HEK293 (cell line): ENCODE results near the gene SOX5.
"Not testable (repeated sequence)": the region's sequence is repeated elsewhere in the genome, so short reads cannot be mapped to it uniquely, and the experiment has no call there.

ENCODE experiments used
- CTCF ChIA-PET: fragments of 350-600 bp; formaldehyde crosslinking; extraction: SDS; loops from one replicate; lab custom pipeline; 2021; ENCODE audit warnings: antibody characterized with exemption; lab: Yijun Ruan, JAX
- POLR2A ChIA-PET: fragments of 300-600 bp; formaldehyde crosslinking; extraction: SDS; loops from one replicate; lab custom pipeline; 2020; ENCODE audit warnings: antibody characterized with exemption, inconsistent platforms; lab: Yijun Ruan, JAX
- H3K27ac ChIP-seq: fragments of 200-500 bp; sonication (Bioruptor generic); 2 replicates; pipeline ENCODE4 v1.5.1; 2014; ENCODE audit warnings: low read depth, low read length, control low read depth, inconsistent platforms; ENCODE audit errors: extremely low read depth
- H3K36me3 ChIP-seq, 2 experiments: fragments of 200-500 bp in 1 of 2; sonication (Bioruptor generic) in 1 of 2; 1 replicate in 1 of 2; 2 replicates in 1 of 2; pipeline ENCODE4 v1.5.1; 2014 to 2017; ENCODE audit warnings: inconsistent platforms in 2 of 2, low read length in 2 of 2; ENCODE audit not compliant: control insufficient read depth in 2 of 2, insufficient read depth in 1 of 2
- H3K4me1 ChIP-seq: fragments of 200-500 bp; sonication (Bioruptor generic); 2 replicates; pipeline ENCODE4 v1.5.1; 2014; ENCODE audit warnings: mild to moderate bottlenecking, low read length, inconsistent platforms; ENCODE audit not compliant: control insufficient read depth, insufficient read depth
- H3K4me3 ChIP-seq: 2 replicates; pipeline ENCODE4 v1.5.1; 2011; ENCODE audit warnings: low read depth, mild to moderate bottlenecking, control low read depth, low read length, moderate library complexity
- H3K9me3 ChIP-seq: fragments of 200-500 bp; sonication (Bioruptor generic); 2 replicates; pipeline ENCODE4 v1.5.1; 2014; ENCODE audit warnings: low read depth, low read length, inconsistent platforms; ENCODE audit not compliant: control insufficient read depth, insufficient read depth
- ATF2 ChIP-seq: fragments of 450-650 bp; formaldehyde crosslinking; IDR thresholded peaks from 2 replicates; pipeline ENCODE4 v1.5.1; 2016; ENCODE audit warnings: missing biosample characterization, missing genetic modification characterization, low read depth
- GFI1B ChIP-seq: fragments of 450-650 bp; formaldehyde crosslinking; IDR thresholded peaks from 2 replicates; pipeline ENCODE4 v1.5.1; 2016; ENCODE audit warnings: missing biosample characterization, missing genetic modification characterization
- KLF1 ChIP-seq: fragments of 450-650 bp; formaldehyde crosslinking; IDR thresholded peaks from 2 replicates; pipeline ENCODE4 v1.5.1; 2016; ENCODE audit warnings: missing biosample characterization, missing genetic modification characterization
- MZF1 ChIP-seq: fragments of 450-650 bp; formaldehyde crosslinking; IDR thresholded peaks from 2 replicates; pipeline ENCODE4 v1.5.1; 2017; ENCODE audit warnings: missing biosample characterization, missing genetic modification characterization, borderline replicate concordance
- OVOL3 ChIP-seq: fragments of 450-650 bp; formaldehyde crosslinking; IDR thresholded peaks from 2 replicates; pipeline ENCODE4 v1.5.1; 2016; ENCODE audit warnings: missing biosample characterization, missing genetic modification characterization
- PRDM4 ChIP-seq: fragments of 450-650 bp; formaldehyde crosslinking; IDR thresholded peaks from 2 replicates; pipeline ENCODE4 v1.5.1; 2017; ENCODE audit warnings: missing biosample characterization, missing genetic modification characterization
- RBAK ChIP-seq: fragments of 450-650 bp; formaldehyde crosslinking; IDR thresholded peaks from 2 replicates; pipeline ENCODE4 v1.5.1; 2016; ENCODE audit warnings: missing biosample characterization, missing genetic modification characterization
- YY2 ChIP-seq: fragments of 450-650 bp; formaldehyde crosslinking; IDR thresholded peaks from 2 replicates; pipeline ENCODE4 v1.5.1; 2016; ENCODE audit warnings: missing biosample characterization, missing genetic modification characterization
- ZBTB1 ChIP-seq: fragments of 450-650 bp; formaldehyde crosslinking; IDR thresholded peaks from 2 replicates; pipeline ENCODE4 v1.5.1; 2016; ENCODE audit warnings: missing biosample characterization, missing genetic modification characterization
- ZBTB20 ChIP-seq: fragments of 450-650 bp; formaldehyde crosslinking; IDR thresholded peaks from 2 replicates; pipeline ENCODE4 v1.5.1; 2016; ENCODE audit warnings: missing biosample characterization, missing genetic modification characterization
- ZBTB8A ChIP-seq: fragments of 450-650 bp; formaldehyde crosslinking; IDR thresholded peaks from 2 replicates; pipeline ENCODE4 v1.5.1; 2016; ENCODE audit warnings: missing biosample characterization, missing genetic modification characterization
- ZNF112 ChIP-seq: fragments of 450-650 bp; formaldehyde crosslinking; IDR thresholded peaks from 2 replicates; pipeline ENCODE4 v1.5.0; 2017; ENCODE audit warnings: missing biosample characterization, missing genetic modification characterization
- ZNF140 ChIP-seq: fragments of 450-650 bp; formaldehyde crosslinking; IDR thresholded peaks from 2 replicates; pipeline ENCODE4 v1.5.1; 2016; ENCODE audit warnings: missing biosample characterization, missing genetic modification characterization
- ZNF169 ChIP-seq: fragments of 450-650 bp; formaldehyde crosslinking; IDR thresholded peaks from 2 replicates; pipeline ENCODE4 v1.5.1; 2016; ENCODE audit warnings: missing biosample characterization, missing genetic modification characterization
- ZNF26 ChIP-seq: fragments of 450-650 bp; formaldehyde crosslinking; IDR thresholded peaks from 2 replicates; pipeline ENCODE4 v1.5.1; 2016; ENCODE audit warnings: missing biosample characterization, missing genetic modification characterization
- ZNF433 ChIP-seq: fragments of 450-650 bp; formaldehyde crosslinking; IDR thresholded peaks from 2 replicates; pipeline ENCODE4 v1.5.1; 2016; ENCODE audit warnings: missing biosample characterization, missing genetic modification characterization, low read depth
- ZNF510 ChIP-seq: fragments of 450-650 bp; formaldehyde crosslinking; IDR thresholded peaks from 2 replicates; pipeline ENCODE4 v1.5.1; 2018; ENCODE audit warnings: mild to moderate bottlenecking, missing genetic modification characterization, missing biosample characterization; ENCODE audit not compliant: insufficient replicate concordance
- ZNF645 ChIP-seq: fragments of 450-650 bp; formaldehyde crosslinking; IDR thresholded peaks from 2 replicates; pipeline ENCODE4; 2016; ENCODE audit warnings: missing biosample characterization, missing genetic modification characterization
- ZNF677 ChIP-seq: fragments of 450-650 bp; IDR thresholded peaks from 2 replicates; pipeline ENCODE4 v1.5.0; 2018; ENCODE audit warnings: missing biosample characterization, mild to moderate bottlenecking, missing genetic modification characterization, moderate library complexity
- ZNF701 ChIP-seq: fragments of 450-650 bp; formaldehyde crosslinking; IDR thresholded peaks from 2 replicates; pipeline ENCODE4 v1.5.1; 2016; ENCODE audit warnings: missing biosample characterization, missing genetic modification characterization
- ZNF776 ChIP-seq: fragments of 450-650 bp; formaldehyde crosslinking; IDR thresholded peaks from 2 replicates; pipeline ENCODE4 v1.5.0; 2017; ENCODE audit warnings: missing biosample characterization, missing genetic modification characterization, borderline replicate concordance
- ZNF843 ChIP-seq: fragments of 450-650 bp; formaldehyde crosslinking; IDR thresholded peaks from 2 replicates; pipeline ENCODE4 v1.5.1; 2016; ENCODE audit warnings: missing biosample characterization, missing genetic modification characterization
- ZSCAN16 ChIP-seq: fragments of 450-650 bp; formaldehyde crosslinking; IDR thresholded peaks from 2 replicates; pipeline ENCODE4 v1.5.1; 2016; ENCODE audit warnings: missing biosample characterization, missing genetic modification characterization
- ZSCAN18 ChIP-seq: fragments of 450-650 bp; formaldehyde crosslinking; IDR thresholded peaks from 2 replicates; pipeline ENCODE4 v1.5.1; 2016; ENCODE audit warnings: missing biosample characterization, missing genetic modification characterization
- ZSCAN23 ChIP-seq: fragments of 450-650 bp; formaldehyde crosslinking; IDR thresholded peaks from 2 replicates; pipeline ENCODE4 v1.5.1; 2016; ENCODE audit warnings: missing biosample characterization, missing genetic modification characterization

Gene SOX5

GRCh38 chr12:23493672-23494071, 455.8 kb downstream of the SOX5 start (continued):
- no peak for TF ChIP-seq ZNF645 (tag by site-specific recombination)
- no peak for TF ChIP-seq ZSCAN18 (tag by site-specific recombination)
- no peak for TF ChIP-seq MZF1
- TF ChIP-seq ZNF26: no peak
- no peak for TF ChIP-seq ZNF433 (tag by site-specific recombination)
- no peak for TF ChIP-seq ZBTB20 (tag by site-specific recombination)
- no peak for TF ChIP-seq ATF2 (tag by site-specific recombination)
- TF ChIP-seq ZNF701 (tag by site-specific recombination): no peak
- no peak for TF ChIP-seq ZBTB1 (tag by site-specific recombination)
- TF ChIP-seq RBAK (tag by site-specific recombination): no peak
- no peak for TF ChIP-seq ZNF776 (tag by site-specific recombination)
- TF ChIP-seq ZSCAN16: no peak
- no peak for TF ChIP-seq KLF1 (tag by site-specific recombination)
- no peak for TF ChIP-seq ZBTB8A
- TF ChIP-seq ZNF112 (tag by site-specific recombination): no peak

GRCh38 chr12:23491029-23491428, 458.4 kb downstream of the SOX5 start:
- H3K27ac ChIP-seq, H3K9me3 ChIP-seq, CTCF ChIA-PET, H3K4me1 ChIP-seq, H3K4me3 ChIP-seq, H3K36me3 ChIP-seq, POLR2A ChIA-PET: not testable (repeated sequence)

- ChIA-PET CTCF (interaction anchor here (0.7 kb wide), 1 partner anchor 666 kb away, joined by 3 read pairs; no protein-coding TSS in a partner anchor), POLR2A (no interaction called here)
These were observed 461.3 kb downstream of the SOX5 start for GRCh38 chr12:23488130-23488529.

GRCh38 chr12:23484238-23484637, 465.2 kb downstream of the SOX5 start:
- Histone ChIP-seq H3K27ac (no peak overlapping the region), H3K36me3 (no peaks in the 10 kb centered on the region), H3K9me3 (no peaks in the 10 kb centered on the region), H3K4me1 (no peaks in the 10 kb centered on the region), H3K4me3 (no peak overlapping the region)
- POLR2A ChIA-PET: no interaction called here
- CTCF ChIA-PET: interaction anchor here (1.3 kb wide), 1 partner anchor 8 kb away, joined by 4 read pairs; no protein-coding TSS in a partner anchor
- TF ChIP-seq ZSCAN23 (tag by site-specific recombination) (no peak), ZNF843 (tag by site-specific recombination) (no peak), ZNF677 (tag by site-specific recombination) (no peak), ZNF433 (tag by site-specific recombination) (no peak), ZNF510 (tag by site-specific recombination) (no peak), ZNF169 (tag by site-specific recombination) (no peak), GFI1B (tag by site-specific recombination) (no peak), PRDM4 (tag by site-specific recombination) (no peak)

More at GRCh38 chr12:23488130-23488529, 461.3 kb downstream of the SOX5 start:
- TF ChIP-seq ZNF140 (tag by site-specific recombination): no peak
- TF ChIP-seq YY2 (tag by site-specific recombination): no peak
- TF ChIP-seq OVOL3 (tag by site-specific recombination): no peak
- Histone ChIP-seq H3K36me3 (no peaks in the 10 kb centered on the region), H3K4me1 (no peaks in the 10 kb centered on the region), H3K9me3 (no peaks in the 10 kb centered on the region), H3K4me3 (no peak overlapping the region), H3K27ac (no peak overlapping the region)
